Measurements from ENCODE around the gene SLC4A1.

Gene SLC4A1

GRCh38 chr17:44206825-44207155 lies 61.1 kb downstream of the SLC4A1 start:
- DNase-seq (ENCODE audit: low read depth): no peak
- H3K4me3 ChIP-seq (replicated peaks; ENCODE audit: low read depth, low read length): no peak overlapping the region
- no peak for TF ChIP-seq CTCF (IDR thresholded peaks at IDR 0.05; ENCODE audit: low read length, missing control alignments)

- no peak for DNase-seq (ENCODE audit: low read depth)
- H3K4me3 ChIP-seq (replicated peaks; ENCODE audit: low read depth, low read length): no peak overlapping the region
Measured at GRCh38 chr17:44205962-44206824, 61.7 kb downstream of the SLC4A1 start.

GRCh38 chr17:44204441-44204882 lies 63.5 kb downstream of the SLC4A1 start:
- no peak for TF ChIP-seq CTCF (IDR thresholded peaks at IDR 0.05; ENCODE audit: low read length, missing control alignments)
- no peak overlapping the region for H3K4me3 ChIP-seq (replicated peaks; ENCODE audit: low read depth, low read length)
- peak; percentile 46 for DNase-seq (ENCODE audit: low read depth)

More at GRCh38 chr17:44205962-44206824, 61.7 kb downstream of the SLC4A1 start:
- TF ChIP-seq CTCF (IDR thresholded peaks at IDR 0.05; ENCODE audit: low read length, missing control alignments): peak; percentile 13

GRCh38 chr17:44203731-44204440 lies 64.0 kb downstream of the SLC4A1 start:
- no peak overlapping the region for H3K4me3 ChIP-seq (replicated peaks; ENCODE audit: low read depth, low read length)
- peak; percentile 71 for DNase-seq (ENCODE audit: low read depth)
- peak; percentile 78 for TF ChIP-seq CTCF (IDR thresholded peaks at IDR 0.05; ENCODE audit: low read length, missing control alignments)

- TF ChIP-seq CTCF (IDR thresholded peaks at IDR 0.05; ENCODE audit: low read length, missing control alignments): no peak
- H3K4me3 ChIP-seq (replicated peaks; ENCODE audit: low read depth, low read length): no peak overlapping the region
- no peak for DNase-seq (ENCODE audit: low read depth)
Measured at GRCh38 chr17:44202756-44203155, 65.2 kb downstream of the SLC4A1 start.

- no peak for TF ChIP-seq CTCF (IDR thresholded peaks at IDR 0.05; ENCODE audit: low read length, missing control alignments)
- no peak for DNase-seq (ENCODE audit: low read depth)
- H3K4me3 ChIP-seq (replicated peaks; ENCODE audit: low read depth, low read length): peak overlapping the region; percentile 68
Measured at GRCh38 chr17:44200478-44201155, 67.3 kb downstream of the SLC4A1 start.
